ENCODE measurements around the gene ABCB6.
"Not testable (repeated sequence)": the region's sequence is repeated elsewhere in the genome, so short reads cannot be mapped to it uniquely, and the experiment has no call there.

Gene ABCB6

DNA sequence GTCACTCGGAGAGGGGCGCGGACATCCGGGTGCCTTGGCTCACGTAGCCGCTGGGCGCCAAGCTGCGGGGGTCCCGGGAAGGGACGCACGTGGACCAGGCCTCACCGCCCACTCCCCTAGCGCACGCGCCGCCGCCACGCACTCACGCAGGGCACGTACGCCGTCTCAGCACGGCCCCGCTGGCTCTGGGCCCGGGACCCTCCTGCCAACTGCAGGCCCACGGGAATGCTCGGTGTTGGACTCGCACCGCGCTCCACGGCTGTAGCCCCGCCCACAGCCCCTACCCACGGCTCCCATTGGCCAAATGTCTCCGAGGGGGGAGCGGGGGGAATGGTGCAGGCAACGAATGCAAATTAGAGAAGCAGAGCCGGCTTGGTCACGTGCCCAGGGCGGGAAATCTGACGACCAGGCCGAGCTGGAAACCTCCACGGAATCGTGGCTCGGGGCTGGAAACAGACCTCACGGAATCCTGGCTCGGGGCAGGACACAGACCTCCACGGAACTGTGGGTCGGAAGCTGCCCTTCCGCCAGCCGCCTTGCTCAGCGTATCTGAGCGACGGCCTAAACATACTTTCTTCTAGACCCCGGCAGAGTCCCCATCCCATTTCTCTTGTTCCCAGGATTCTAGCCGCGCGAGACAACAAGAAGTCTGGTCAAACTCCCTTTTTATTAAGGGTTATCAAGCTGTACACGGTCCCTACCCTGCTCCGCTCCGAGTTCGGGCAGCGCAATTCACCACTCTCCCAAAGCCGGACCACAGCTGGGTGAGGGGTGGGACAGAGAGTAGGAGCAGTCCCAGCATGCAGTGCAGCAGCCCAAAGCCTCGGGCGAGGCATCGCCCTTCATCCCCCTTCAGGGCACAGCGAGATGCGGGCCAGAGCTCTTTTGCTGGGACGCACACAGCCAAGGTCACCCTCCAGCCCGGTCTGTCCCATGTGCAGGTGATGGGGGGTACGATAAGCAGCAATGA lies at the start of gene ABCB6:
TSS of gene ABCB6 (minus strand) at position 227 of the 970 bp plus-strand sequence. CDS start 285 bp downstream, outside the sequence.
- DNase-seq (ENCODE audit: low read depth in 2 of 2): peak; percentile 80 to 91

DNA sequence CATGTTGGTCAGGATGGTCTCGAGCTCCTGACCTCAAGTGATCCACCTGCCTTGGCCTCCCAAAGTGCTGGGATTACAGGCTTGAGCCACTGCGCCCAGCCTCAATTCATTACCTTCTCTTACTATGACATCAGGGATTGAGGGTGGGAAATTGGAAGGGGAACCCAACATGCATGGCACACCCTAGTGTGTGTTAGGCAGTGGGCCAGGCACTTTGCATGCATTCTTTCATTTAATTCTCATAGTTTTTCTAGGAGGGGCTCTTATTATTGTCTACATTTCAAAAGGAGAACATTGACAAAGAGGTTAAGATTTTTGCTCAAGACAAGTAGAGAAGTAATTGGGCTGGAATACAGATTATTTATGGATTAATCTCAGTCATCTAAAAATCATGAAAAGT lies 49.5 kb upstream of the ABCB6 start:
- DNase-seq (ENCODE audit: low read depth in 2 of 2): no peak

DNA sequence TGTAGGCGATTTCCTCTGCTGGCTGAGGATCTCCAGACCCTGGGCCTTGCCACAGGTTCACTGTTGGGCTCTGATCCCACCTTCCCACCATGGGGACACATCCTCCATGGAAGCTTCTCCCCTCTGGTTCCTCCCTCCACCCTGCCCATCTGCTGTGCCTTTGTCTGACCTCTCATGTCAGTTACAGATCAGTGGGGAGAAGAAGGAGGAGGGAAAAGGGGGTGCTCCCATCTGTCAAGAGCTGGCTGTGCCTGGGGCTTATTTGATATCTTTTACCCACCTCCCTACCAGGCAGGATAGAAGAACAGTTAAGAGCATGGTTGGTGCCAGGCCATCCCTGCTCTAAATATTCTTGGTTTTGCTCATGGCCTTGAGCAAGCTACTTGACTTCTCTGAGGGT lies 48.1 kb upstream of the ABCB6 start:
- no peak for DNase-seq (ENCODE audit: low read depth in 2 of 2)

DNA sequence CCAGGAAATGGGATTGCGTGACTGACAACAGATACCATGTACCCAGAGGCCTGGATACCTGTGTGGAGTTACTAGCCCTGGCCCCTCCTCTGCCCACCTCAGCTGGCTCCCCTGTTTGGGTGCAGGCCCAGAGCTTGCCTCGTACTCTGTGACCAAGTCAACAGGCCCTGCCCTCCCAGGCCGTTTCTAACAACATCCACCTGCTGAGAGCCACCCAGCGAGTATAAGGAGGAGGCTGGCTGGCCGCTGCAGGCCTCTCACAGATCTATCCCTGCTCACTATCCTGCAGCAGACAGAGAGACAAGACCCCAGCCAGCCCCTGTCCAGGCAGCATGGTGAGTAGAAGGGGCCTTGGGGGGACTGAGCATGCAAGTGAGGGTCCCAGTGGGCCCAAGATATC lies 47.5 kb upstream of the ABCB6 start:
- DNase-seq (ENCODE audit: low read depth in 2 of 2): no peak

DNA sequence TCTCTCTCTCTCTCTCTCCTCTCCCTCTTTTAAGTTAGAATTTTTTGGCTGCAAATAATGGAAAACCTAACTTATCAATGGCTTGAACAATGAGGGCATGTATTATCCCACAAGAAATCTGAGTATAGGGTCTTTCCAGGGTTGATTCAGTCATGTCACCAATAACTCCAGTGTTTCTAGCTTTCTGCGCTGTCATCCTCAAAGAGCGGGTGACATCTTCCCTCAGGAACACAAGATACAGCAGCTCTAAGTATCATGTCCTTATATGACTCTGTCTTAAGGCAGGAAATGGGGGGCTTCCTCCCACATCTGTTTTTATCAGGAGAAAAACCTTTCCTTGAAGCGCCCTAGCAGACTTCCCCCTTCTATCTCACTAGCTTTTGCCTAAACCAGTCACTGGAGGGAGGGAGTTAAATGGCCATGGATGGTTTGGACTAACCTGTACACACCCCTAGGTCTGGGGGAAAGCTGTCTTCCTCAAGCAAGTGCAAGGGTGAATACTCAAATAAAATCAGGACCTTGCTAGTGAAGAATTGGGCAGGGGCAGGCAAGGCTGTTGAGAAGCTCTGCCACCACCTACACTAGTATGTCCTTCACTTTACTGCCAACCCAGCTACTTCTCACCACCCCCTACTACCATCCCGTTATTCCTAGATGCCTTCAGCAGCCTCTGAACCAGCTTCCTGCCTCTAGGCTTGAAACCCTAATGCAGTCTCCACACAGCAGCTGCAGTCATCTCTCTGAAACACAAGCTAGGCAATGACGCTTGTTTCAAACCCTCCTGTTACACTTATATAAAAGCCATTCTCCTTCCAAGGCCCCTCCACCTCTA lies 42.5 kb upstream of the ABCB6 start:
- DNase-seq (ENCODE audit: low read depth in 2 of 2): no peak

DNA sequence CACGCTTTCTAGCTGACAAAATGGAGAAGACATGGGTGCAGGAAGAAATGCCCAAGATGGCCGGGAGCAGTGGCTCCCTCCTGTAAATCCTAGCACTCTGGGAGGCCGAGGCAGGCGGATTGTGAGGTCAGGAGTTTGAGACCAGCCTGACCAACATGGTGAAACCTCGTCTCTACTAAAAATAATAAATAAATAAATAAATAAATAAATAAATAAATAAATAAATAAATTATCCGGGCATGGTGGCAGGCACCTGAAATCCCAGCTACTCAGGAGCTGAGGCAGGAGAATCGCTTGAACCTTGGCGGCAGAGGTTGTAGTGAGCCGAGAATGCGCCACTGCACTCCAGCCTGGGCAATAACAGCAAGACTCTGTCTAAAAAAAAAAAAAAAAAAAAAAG lies 40.2 kb upstream of the ABCB6 start:
- DNase-seq (ENCODE audit: low read depth in 2 of 2): not testable (repeated sequence)

DNA sequence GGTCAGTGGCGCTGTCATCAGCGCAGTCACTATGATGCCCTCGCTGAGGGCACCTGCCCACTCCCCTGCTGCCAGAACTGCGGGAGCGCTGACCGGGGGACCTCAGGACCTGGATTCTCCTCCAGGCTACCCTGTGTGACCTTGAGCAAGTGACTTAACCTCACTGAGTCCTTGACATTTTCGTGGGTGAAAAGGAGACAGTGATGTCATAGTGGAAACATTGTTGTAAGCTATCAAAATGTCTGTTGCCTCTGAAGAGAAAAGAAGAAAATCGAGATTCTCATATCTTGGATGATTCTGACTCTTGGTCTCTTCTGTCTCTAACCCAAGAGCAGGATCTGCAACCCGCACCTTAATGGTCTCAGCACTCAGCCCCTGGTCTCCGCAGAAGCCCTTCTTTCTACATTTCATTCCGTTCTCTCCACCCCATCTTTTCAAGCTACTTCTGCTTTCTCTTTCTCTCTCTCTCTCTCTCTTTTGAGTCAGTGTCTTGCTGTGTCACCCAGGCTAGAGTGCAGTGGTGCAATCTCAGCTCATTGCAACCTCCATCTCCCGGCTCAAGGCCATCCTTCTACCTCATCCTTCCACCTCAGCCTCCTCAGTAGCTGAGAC lies 35.9 kb upstream of the ABCB6 start:
- no peak for DNase-seq (ENCODE audit: low read depth in 2 of 2)

DNA sequence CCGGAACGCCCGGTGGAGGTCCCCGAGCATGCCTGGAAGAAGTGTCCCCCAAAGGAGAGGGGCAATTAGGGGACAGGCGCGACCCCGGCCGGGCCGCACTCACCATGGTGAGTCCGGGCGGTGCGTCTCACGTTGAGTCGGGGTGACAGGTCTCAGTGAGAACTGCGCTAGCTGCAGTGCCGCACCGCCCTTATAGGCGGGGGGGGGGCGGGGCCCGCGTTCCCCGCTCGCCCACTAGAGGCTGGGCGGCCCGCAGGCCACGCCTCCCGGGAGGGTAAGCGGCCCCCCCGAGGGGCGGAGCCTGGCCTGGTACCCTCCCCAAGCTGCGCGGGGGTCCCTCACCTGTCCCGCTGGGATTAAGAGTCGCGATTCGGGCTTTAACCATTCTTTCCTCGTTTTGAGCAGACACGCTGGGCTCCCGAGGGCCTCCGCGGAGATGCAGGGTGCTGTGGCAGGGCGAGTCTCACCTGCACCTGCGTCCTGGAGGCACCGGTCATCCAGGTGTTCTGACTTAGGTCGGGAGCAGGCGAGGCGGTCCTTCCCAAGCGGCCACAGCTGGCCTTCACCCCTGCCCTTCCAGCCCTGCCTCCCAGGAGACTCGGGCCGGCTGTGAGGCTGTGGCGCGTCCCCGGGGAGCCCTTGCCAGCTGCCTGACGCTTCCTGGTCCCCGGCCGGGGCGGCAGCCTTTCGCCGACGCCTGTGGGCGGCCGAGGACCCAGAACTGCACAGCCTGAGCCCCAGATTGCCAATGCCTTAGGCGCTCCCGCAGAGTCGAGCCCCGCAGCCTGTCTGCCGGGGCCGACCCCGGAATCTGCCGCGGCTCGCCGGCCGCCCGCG lies 35.2 kb upstream of the ABCB6 start, which contains the start of gene TUBA4A:
TSS of gene TUBA4A (minus strand) at position 166 of the 837 bp plus-strand sequence. CDS start at position 106, 60 bp downstream.
- DNase-seq (ENCODE audit: low read depth in 2 of 2): peak; percentile 77 to 87

DNA sequence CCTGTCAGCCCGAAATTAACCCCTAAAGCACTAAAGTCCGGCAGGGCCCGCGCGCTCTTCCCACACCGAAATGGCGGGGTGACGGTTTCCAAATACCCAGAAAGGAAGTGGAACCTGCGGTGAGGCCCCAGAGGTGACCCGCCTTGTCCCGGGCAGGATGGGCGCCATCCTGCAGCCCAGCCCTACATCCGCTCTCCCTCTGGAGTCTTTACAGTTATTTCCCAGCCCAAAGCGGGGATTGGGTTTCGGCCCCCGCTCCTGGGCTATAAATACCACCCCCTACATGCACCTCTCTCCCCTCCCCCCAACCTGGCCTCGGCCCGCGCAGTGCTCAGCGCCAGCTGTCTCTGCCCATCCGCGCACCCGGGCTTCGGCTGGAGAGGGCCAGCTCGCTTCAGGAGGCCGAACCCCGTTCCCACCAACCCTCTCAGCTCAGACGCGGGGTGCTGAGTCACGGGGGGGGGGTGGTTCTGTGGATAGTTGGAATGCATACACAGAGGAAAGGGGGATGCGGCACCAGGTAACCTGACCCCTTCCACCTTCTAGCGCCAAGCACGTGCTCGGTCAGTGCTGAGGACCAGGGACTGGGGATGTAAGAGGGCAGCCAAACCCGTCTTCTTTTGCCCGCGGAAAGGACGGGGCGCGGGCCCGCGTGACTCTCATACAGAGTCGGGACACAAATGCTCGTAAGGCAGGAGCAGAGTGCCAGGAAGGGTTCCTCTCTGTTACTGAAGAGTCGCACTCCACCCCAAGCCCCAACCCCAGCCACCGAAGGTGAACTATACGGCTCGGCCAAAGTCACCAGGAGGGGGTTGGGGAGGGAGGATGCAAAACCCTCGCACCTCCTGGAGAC lies 34.4 kb upstream of the ABCB6 start, which contains the start of gene TUBA4B:
TSS of gene TUBA4B (plus strand) at position 344 of the 853 bp plus-strand sequence. CDS start at position 509, 165 bp downstream.
- DNase-seq (ENCODE audit: low read depth in 2 of 2): peak in 1 of 2 experiments; percentile 53

DNA sequence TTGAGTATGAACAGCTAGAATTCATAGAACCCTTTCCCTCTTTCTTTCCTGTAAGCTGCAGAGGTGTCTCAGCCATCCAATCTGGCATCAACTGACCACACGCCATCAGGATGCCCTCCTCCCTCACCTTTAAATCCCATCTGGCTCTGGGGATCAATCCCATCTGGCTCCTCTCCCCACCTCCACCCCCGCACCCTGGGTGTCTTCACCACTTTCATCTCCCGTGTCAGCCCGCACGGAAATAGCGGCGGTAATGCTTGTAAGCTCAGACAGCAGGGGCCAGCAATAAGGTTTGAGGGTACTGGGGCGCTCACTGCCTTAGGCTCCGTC lies 33.8 kb upstream of the ABCB6 start:
- no peak for DNase-seq (ENCODE audit: low read depth in 2 of 2)

DNA sequence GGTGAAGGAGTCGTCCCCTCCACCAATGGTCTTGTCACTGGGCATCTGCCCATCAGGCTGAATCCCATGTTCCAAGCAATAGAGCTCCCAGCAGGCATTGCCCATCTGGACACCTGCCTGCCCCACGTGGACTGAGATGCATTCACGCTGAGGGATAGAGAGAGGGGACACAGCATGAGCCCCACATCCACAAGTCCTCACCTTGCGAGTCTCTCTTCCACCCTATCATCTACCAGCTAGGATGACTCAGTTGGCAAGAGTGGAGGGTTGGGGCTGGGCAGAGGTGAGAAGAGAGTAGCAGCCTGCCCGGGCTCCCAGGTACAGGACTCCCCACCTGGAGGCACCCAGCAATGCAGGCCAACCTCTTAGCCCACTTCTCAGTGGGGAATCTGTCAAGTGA lies 33.3 kb upstream of the ABCB6 start:
- no peak for DNase-seq (ENCODE audit: low read depth in 2 of 2)

DNA sequence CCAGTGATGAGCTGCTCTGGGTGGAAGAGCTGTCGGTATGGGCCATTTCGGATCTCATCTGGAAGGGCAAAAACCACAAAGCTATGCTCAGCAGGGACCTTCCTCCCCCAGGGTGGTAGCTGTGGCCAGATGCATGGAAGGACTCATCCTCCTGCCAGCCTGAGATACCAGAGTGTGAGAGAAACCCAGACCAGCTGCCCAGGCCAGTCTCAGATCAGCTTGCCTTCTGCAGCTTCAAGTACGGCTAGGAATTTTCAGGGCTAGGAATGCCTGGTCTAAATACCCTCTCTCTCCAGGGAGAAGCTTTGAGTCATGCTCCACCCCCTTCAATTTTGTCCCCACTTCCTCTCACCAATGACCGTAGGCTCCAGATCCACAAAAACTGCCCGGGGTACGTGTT lies 32.9 kb upstream of the ABCB6 start:
- DNase-seq (ENCODE audit: low read depth in 2 of 2): no peak

DNA sequence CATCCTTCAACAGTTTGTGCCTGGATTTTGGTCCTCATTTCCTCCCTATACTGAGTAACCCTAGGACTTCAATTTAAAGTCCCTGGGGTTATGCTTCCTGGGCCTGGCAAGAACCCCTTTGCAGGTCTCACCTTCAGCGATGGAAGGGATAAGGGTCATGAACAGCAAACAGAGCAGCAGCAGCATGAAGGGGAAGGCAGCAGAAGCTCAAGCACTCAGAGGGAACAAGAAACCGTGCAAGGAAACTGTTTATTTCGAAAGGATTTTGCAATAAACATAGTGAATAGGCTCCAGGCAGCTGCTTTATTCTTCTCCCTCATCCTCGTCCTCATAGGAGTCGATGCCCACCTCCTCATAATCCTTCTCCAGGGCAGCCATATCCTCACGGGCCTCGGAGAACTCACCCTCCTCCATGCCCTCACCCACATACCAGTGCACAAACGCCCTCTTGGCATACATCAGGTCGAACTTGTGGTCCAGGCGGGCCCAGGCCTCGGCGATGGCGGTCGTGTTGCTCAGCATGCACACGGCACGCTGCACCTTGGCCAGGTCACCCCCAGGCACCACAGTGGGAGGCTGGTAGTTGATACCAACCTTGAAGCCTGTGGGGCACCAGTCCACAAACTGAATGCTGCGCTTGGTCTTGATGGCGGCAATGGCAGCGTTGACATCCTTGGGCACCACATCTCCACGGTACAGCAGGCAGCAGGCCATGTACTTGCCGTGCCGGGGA lies 31.5 kb upstream of the ABCB6 start:
- DNase-seq (ENCODE audit: low read depth in 2 of 2): no peak

DNA sequence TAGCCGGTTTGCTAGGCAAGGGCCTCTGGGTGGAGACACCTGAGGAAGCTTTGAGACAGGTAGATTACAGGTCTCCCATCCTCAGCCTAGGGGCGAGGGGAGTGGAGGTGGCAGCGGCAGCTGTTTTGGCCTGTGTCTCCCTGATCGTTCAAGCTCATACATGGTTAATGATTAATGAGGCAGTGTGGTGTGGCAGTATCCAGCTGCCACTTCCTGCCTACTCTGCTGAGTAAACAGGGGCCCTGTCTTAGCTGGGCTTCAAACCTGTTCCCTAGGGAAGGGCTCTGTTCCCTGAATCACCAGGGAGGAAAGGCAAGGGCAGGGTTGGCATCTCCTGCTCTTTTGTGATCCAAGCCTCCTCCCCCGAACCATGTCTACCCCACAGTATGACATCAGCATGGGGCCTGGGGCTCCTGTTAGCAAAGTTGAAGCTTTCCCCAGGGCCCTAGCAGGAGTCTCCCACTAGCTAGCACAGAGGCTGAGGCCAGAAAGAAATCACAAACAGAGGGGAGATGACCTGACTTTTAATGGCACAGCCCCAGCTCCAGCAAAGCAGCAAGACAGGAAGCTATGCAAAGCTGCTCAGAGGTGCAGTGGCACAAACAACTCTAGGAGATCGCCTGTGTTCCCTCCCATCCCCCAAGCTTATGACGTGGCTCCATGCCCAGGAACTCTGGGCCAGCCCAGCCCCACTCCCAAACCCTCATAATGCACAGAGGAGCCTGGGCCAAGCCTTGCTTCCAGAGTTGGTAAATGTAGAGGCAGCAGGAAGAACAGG lies 30.6 kb upstream of the ABCB6 start:
- peak in 1 of 2 experiments; percentile 35 for DNase-seq (ENCODE audit: low read depth in 2 of 2)

DNA sequence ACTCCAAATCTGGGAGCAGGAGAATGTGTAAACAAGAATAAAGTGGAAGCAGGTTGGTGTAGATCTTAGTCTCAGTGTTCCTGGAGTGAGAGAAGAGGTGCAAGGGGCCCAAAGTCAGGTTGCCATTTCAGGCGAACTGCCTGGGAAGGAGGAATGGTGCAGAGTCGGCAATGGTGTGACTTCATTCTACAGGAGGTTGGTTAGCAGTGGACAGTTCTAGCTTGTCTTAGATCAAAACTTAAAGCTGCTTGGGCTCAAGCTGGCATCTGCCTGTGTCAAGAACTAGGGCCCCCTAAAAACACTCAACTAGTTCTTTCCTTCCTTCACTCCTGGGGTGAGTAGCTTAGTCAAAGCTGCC lies 30.1 kb upstream of the ABCB6 start:
- no peak for DNase-seq (ENCODE audit: low read depth in 2 of 2)

DNA sequence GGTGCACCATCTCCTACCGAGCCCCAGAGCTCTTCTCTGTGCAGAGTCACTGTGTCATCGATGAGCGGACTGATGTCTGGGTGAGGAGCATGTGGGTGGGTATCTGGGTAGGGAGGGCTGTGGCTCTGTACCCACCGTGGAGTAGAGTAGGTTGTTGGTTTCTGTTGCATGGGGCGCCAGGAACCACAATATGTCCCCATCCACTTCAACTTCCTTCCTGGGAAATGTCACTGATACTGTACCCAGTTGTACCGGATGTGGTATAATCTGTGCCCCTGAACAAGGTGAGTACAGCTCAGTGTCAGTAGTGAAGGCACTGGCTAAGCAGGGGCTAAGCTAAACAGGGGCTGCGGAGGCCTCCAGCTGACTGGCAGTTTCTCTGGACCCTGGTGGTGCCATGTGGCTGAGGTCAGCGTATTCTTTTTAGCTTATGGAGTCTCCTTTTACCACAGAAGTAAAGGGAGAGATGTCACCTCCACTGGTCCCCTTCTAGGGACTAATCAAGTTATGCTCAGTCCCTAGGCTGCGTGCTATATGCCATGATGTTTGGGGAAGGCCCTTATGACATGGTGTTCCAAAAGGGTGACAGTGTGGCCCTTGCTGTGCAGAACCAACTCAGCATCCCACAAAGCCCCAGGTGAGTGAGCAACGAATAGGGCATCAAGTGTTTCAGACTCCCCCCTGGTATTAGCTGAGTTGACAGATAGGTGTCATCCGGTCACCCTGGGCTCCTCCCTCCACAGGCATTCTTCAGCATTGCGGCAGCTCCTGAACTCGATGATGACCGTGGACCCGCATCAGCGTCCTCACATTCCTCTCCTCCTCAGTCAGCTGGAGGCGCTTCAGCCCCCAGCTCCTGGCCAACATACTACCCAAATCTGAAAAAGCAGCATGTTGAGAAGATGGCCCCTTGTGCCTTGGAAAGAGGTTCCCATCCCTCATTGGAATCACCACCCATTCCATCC lies 29.2 kb upstream of the ABCB6 start:
- DNase-seq (ENCODE audit: low read depth in 2 of 2): peak in 1 of 2 experiments; percentile 43

DNA sequence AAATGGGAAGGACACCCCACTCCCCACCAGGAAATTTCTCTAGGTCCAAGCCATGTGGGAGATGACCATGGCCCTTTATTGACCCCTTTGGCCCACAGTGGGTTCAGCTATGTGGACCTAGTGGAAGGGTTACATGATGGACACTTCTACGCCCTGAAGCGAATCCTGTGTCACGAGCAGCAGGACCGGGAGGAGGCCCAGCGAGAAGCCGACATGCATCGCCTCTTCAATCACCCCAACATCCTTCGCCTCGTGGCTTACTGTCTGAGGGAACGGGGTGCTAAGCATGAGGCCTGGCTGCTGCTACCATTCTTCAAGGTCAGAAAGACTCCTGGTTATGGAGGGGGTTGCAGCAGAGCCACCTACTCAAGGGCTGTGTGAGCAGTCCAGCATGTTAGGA lies 27.8 kb upstream of the ABCB6 start:
- DNase-seq (ENCODE audit: low read depth in 2 of 2): no peak

DNA sequence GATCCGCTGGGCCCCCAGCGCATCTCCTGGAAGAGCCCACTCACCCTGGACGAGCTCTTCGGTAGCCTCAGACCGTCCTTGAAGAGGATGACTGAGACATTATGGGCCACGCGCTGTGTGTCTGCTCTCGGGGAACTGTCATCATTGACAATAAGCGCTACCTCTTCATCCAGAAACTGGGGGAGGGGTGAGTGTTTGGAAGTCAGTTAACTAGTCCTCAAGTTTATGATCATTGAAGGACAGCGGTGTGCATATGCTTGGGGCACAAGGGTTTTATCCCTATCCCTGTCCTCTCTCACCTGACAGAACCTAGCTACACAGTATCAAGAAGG lies 27.1 kb upstream of the ABCB6 start:
- no peak for DNase-seq (ENCODE audit: low read depth in 2 of 2)

All from stimulated activated CD4-positive, alpha-beta T cell treated with anti-CD3 and anti-CD28 coated beads, Interleukin-12 subunit alpha, Interleukin-12 subunit beta, amount 100 ng/mL, for 24 hours (primary cell).